B cell (primary cell): ENCODE data around the gene ILK. TPM values are rescaled to one million over a fixed set of nuclear protein-coding genes. Genes with fewer than 3 reads are reported as not detected.

Source experiments
- ATAC-seq: fragments of 200-7000 bp; cut with Tn5 transposase; one replicate; pipeline ENCODE4 v1.10.0; 2021; ENCODE audit warnings: low read depth, mild to moderate bottlenecking, moderate number of reproducible peaks, moderate library complexity
- CTCF ChIA-PET: fragments of 350-600 bp; sonication (Branson Sonifier 250); formaldehyde crosslinking; loops from one replicate; lab custom pipeline; 2021; ENCODE audit warnings: antibody characterized with exemption, inconsistent platforms; lab: Charles Lee
- POLR2A ChIA-PET: fragments of 350-600 bp; sonication (Branson Sonifier 250); formaldehyde crosslinking; loops from one replicate; lab custom pipeline; 2021; ENCODE audit warnings: antibody characterized with exemption; lab: Charles Lee
- DNase-seq: peaks from one replicate; pipeline ENCODE4 v3.0.0; 2013
- H2AFZ ChIP-seq: 2 replicates; pipeline ENCODE4 v1.6.1; 2012; ENCODE audit warnings: mild to moderate bottlenecking, low read depth, low read length; ENCODE audit not compliant: insufficient read depth, poor library complexity, severe bottlenecking
- H3K27ac ChIP-seq, 2 donors: 1 replicate in 1 of 2; 2 replicates in 1 of 2; pipeline ENCODE4 v1.5.1; 2012 to 2013; ENCODE audit warnings: low read length in 2 of 2, mild to moderate bottlenecking in 2 of 2, moderate library complexity in 1 of 2
- H3K27me3 ChIP-seq, 4 experiments: fragments of 200-600 bp in 1 of 4; sonication (generic) in 1 of 4; replicated peaks in 1 of 4; 1 replicate in 2 of 4; 2 replicates in 2 of 4; pipeline versions ENCODE4 v1.6.1 to v1.7.0; 2013 to 2016; ENCODE audit warnings: low read length in 3 of 4, mild to moderate bottlenecking in 2 of 4, mixed read lengths in 1 of 4, moderate library complexity in 1 of 4; ENCODE audit not compliant: insufficient read depth in 4 of 4, control insufficient read depth in 3 of 4; ENCODE audit errors: control extremely low read depth in 1 of 4
- H3K36me3 ChIP-seq, 2 experiments: replicated peaks in 1 of 2; 1 replicate in 1 of 2; 2 replicates in 1 of 2; pipeline versions ENCODE4 v1.6.1 to v1.7.1; 2013; ENCODE audit warnings: low read length in 1 of 2; ENCODE audit not compliant: insufficient read depth in 2 of 2, control insufficient read depth in 1 of 2; ENCODE audit errors: control extremely low read depth in 1 of 2, extremely low read depth in 1 of 2
- H3K4me1 ChIP-seq, 2 donors: fragments of 200-600 bp in 1 of 2; sonication (generic) in 1 of 2; 1 replicate in 1 of 2; 2 replicates in 1 of 2; pipeline versions ENCODE4 v1.5.1 to v1.6.1; 2013 to 2017; ENCODE audit warnings: low read length in 2 of 2; ENCODE audit not compliant: control insufficient read depth in 2 of 2, insufficient read depth in 2 of 2
- H3K4me2 ChIP-seq: replicated peaks from 2 replicates; pipeline ENCODE3; 2012; ENCODE audit warnings: mild to moderate bottlenecking, low read depth, low read length; ENCODE audit not compliant: poor library complexity, severe bottlenecking
- H3K4me3 ChIP-seq, 5 experiments: fragments of 200-600 bp in 1 of 5; sonication (generic) in 1 of 5; 1 replicate in 3 of 5; 2 replicates in 2 of 5; pipeline versions ENCODE4 v1.5.1 to v1.7.0; 2011 to 2016; ENCODE audit warnings: low read length in 4 of 5, mild to moderate bottlenecking in 4 of 5, low read depth in 2 of 5, control low read depth in 1 of 5, moderate library complexity in 1 of 5; ENCODE audit not compliant: insufficient read depth in 1 of 5; ENCODE audit errors: control extremely low read depth in 1 of 5, extremely low read depth in 1 of 5
- H3K79me2 ChIP-seq: fragments of 200-600 bp; sonication (generic); one replicate; pipeline ENCODE4 v1.6.0; 2016; ENCODE audit warnings: low read length; ENCODE audit not compliant: control insufficient read depth, insufficient read depth
- H3K9ac ChIP-seq: fragments of 200-600 bp; sonication (generic); 2 replicates; pipeline ENCODE4 v1.6.1; 2017; ENCODE audit warnings: mild to moderate bottlenecking, low read length, moderate library complexity
- H3K9me3 ChIP-seq, 3 donors: one replicate each; pipeline versions ENCODE4 v1.6.1 to v1.7.1; 2013; ENCODE audit warnings: low read length in 2 of 3; ENCODE audit not compliant: control insufficient read depth in 2 of 3, insufficient read depth in 1 of 3; ENCODE audit errors: control extremely low read depth in 1 of 3
- H4K20me1 ChIP-seq: 2 replicates; pipeline ENCODE4 v1.6.0; 2012; ENCODE audit warnings: mild to moderate bottlenecking, low read length; ENCODE audit not compliant: insufficient read depth, control insufficient read depth, poor library complexity, severe bottlenecking
- H3K27ac Mint-ChIP-seq: one replicate; pipeline ENCODE4 v1.8.0; 2021; ENCODE audit warnings: mixed read lengths
- H3K27me3 Mint-ChIP-seq: one replicate; pipeline ENCODE4 v1.8.0; 2021; ENCODE audit warnings: mixed read lengths
- H3K4me1 Mint-ChIP-seq: one replicate; pipeline ENCODE4 v1.8.0; 2021; ENCODE audit warnings: mixed read lengths
- H3K4me3 Mint-ChIP-seq: one replicate; pipeline ENCODE4 v1.8.0; 2021; ENCODE audit warnings: mixed read lengths
- H3K9me3 Mint-ChIP-seq: one replicate; pipeline ENCODE4 v1.8.0; 2022; ENCODE audit warnings: mixed read lengths; ENCODE audit not compliant: insufficient read depth
- EZH2 ChIP-seq: IDR thresholded peaks from 2 replicates; pipeline ENCODE4 v1.6.1; 2012; ENCODE audit warnings: borderline replicate concordance, low read depth, mild to moderate bottlenecking, moderate library complexity, low read length; ENCODE audit not compliant: insufficient read depth, poor library complexity, severe bottlenecking
- WGBS: methylation state at CpG from one replicate; pipeline ENCODE4 v1.1.5; 2013; ENCODE audit warnings: missing lambda C conversion rate; ENCODE audit not compliant: insufficient coverage; 5-methylcytosine and 5-hydroxymethylcytosine counted together
- intact Hi-C: fragments of 100-400 bp; cut with micrococcal nuclease; formaldehyde crosslinking; loops from one replicate; pipeline ENCODE4 v1.10.0; 2022
- polyA plus RNA-seq: library from polyadenylated mRNA; depleted of rRNA; stranded (reverse); fragments of >200 nt; gene quantifications from 2 replicates; pipeline ENCODE4 v1.2.3, GENCODE V29; 2012
- total RNA-seq, 2 donors: library from RNA; stranded (reverse); fragments of 120-200 nt in 1 of 2; gene quantifications; 1 replicate in 1 of 2; 2 replicates in 1 of 2; pipeline versions ENCODE4 v1.2.3 to v1.2.4, GENCODE V29; 2013 to 2022
- TF ChIP-seq, protein P1 (sequence below): fragments of 200-600 bp; IDR thresholded peaks from one replicate; pipeline ENCODE4 v1.8.0; 2022; ENCODE audit warnings: antibody characterized with exemption, mild to moderate bottlenecking

Gene ILK
- total and polyA plus RNA-seq, 2 donors (not counting 1 experiment from before 2014, with no cell fraction given) = 88.5 to 131 TPM

DNA sequence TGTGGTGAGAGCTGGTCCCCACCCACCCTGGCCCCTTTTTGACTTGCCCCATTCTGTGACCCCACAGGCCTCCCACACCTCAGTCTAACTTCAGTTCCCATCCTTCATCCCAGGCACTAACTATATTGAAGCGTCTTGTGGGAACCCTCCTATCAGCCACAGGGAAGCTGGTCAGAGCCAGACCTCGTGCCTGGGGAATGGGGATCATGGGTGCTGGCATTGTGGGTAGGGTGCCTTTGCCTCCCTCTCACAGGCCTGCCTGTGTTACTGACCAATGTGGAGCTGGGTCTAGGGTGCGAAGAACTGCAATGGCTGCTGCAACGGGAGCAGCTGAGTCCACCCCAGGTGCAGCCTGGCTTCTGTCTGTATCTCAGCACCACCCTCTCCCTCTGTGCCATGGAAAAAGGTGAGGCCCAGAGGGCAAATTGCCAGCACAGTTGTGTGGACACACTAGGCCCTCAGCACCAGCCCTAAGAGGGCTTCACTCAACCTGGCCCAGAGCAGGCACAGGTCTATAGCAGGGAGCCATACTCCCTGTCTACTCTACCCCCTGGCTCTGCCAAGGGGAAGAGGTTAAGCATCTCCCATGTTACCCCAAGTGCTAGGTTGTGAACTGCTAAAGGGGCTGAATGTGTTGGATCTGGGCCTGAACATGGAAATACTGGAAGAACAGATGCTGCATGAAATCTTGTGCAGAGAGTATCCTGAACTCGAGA, 37.4 kb upstream of the ILK start:
- no peak overlapping the region for H3K27ac ChIP-seq
- TF ChIP-seq EZH2 = no peak
- TF ChIP-seq, protein P1, sequence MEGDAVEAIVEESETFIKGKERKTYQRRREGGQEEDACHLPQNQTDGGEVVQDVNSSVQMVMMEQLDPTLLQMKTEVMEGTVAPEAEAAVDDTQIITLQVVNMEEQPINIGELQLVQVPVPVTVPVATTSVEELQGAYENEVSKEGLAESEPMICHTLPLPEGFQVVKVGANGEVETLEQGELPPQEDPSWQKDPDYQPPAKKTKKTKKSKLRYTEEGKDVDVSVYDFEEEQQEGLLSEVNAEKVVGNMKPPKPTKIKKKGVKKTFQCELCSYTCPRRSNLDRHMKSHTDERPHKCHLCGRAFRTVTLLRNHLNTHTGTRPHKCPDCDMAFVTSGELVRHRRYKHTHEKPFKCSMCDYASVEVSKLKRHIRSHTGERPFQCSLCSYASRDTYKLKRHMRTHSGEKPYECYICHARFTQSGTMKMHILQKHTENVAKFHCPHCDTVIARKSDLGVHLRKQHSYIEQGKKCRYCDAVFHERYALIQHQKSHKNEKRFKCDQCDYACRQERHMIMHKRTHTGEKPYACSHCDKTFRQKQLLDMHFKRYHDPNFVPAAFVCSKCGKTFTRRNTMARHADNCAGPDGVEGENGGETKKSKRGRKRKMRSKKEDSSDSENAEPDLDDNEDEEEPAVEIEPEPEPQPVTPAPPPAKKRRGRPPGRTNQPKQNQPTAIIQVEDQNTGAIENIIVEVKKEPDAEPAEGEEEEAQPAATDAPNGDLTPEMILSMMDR = no peak
- no peaks in the 10 kb centered on the region for H4K20me1 ChIP-seq
- POLR2A ChIA-PET = no interaction called here
- intact Hi-C loops = no loop called here
- no peaks in the 10 kb centered on the region for H3K79me2 ChIP-seq
- WGBS = 100% methylated on average over 4 of the region's 5 CpGs
- no peaks in the 10 kb centered on the region for H3K27me3 ChIP-seq
- CTCF ChIA-PET = interaction anchor here (1.6 kb wide), 1 partner anchor 16 kb away, joined by 3 read pairs; no protein-coding TSS in a partner anchor
- H3K4me3 ChIP-seq = no peak overlapping the region
- Mint-ChIP-seq H3K4me3 (no peak overlapping the region), H3K4me1 (no peaks in the 10 kb centered on the region), H3K27me3 (no peaks in the 10 kb centered on the region), H3K27ac (no peak overlapping the region), H3K9me3 (no peaks in the 10 kb centered on the region)
- no peak overlapping the region for H3K9ac ChIP-seq
- no peak overlapping the region for H3K4me2 ChIP-seq
- DNase-seq (no peak), ATAC-seq (no peak)
- no peaks in the 10 kb centered on the region for H3K4me1 ChIP-seq
- no peak overlapping the region for H2AFZ ChIP-seq
- H3K9me3 ChIP-seq = no peaks in the 10 kb centered on the region
- no peaks in the 10 kb centered on the region for H3K36me3 ChIP-seq

DNA sequence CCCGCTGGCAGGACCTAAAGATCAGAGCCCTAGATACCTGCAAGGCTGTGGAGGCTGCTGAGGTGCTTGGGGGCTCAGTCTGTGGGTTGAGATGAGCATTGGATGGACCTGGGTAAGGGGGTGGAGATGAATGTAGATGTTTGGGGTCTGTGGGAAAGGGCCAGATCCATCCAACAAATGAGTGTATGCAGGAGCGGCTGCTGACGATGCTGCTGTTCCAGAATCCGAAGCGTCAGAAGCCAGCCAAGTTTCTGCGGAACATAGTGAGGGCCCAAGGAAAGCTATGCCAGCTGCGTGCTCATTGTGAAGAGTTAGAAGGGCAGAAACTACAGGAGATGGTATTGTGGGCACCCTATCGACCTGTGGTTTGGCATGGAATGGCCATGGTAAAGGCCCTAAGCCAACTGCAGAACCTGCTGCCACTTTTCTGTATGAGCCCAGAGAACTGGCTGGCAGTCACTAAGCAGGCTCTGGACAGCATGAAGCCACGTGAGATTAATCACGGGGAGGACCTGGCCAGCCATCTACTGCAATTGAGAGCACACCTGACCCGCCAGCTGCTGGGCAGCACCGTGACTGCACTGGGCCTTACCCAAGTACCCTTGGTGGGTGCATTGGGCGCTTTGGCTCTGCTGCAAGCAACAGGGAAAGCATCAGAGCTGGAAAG, 36.7 kb upstream of the ILK start:
- ChIA-PET CTCF (no interaction called here), POLR2A (no interaction called here)
- ATAC-seq = no peak
- H2AFZ ChIP-seq = no peak overlapping the region
- H3K4me2 ChIP-seq = no peak overlapping the region
- H4K20me1 ChIP-seq = no peaks in the 10 kb centered on the region
- no peaks in the 10 kb centered on the region for H3K9me3 ChIP-seq
- no peak overlapping the region for H3K27ac ChIP-seq
- DNase-seq = no peak
- Mint-ChIP-seq H3K4me1 (no peaks in the 10 kb centered on the region), H3K27ac (no peak overlapping the region), H3K27me3 (no peaks in the 10 kb centered on the region), H3K4me3 (no peak overlapping the region), H3K9me3 (no peaks in the 10 kb centered on the region)
- H3K4me3 ChIP-seq = no peak overlapping the region
- H3K36me3 ChIP-seq = no peaks in the 10 kb centered on the region
- TF ChIP-seq, protein P1 = no peak
- no peak for TF ChIP-seq EZH2
- intact Hi-C loops = no loop called here
- 90% methylated on average over 13 of the region's 13 CpGs for WGBS
- H3K27me3 ChIP-seq = no peaks in the 10 kb centered on the region
- no peaks in the 10 kb centered on the region for H3K79me2 ChIP-seq
- no peak overlapping the region for H3K9ac ChIP-seq
- H3K4me1 ChIP-seq = no peaks in the 10 kb centered on the region
